Skeletal muscle cell (primary cell): Measurements from ENCODE around the gene SCP2.

Experiments
- DNase-seq: peaks from one replicate; pipeline ENCODE4 v3.0.0-alpha.2; 2010; ENCODE audit warnings: low read depth
- H3K4me3 ChIP-seq: 2 replicates; pipeline ENCODE4 v1.5.1; 2011; ENCODE audit warnings: low read depth, mild to moderate bottlenecking, control low read depth, low read length, moderate library complexity

Gene SCP2

GRCh38 chr1:53061859-53062707, 135.0 kb downstream of the SCP2 start, which contains the start of gene PODN:
Gene PODN, plus strand, starts transcription at chr1:53062213. Its CDS starts 7,643 bp downstream, at chr1:53069856.
- H3K4me3 ChIP-seq, result peak within 1 kb of the TSS; percentile 42
- DNase-seq, result no peak

GRCh38 chr1:53062708-53063591, 135.9 kb downstream of the SCP2 start:
- peak overlapping the region; percentile 42 for H3K4me3 ChIP-seq
- DNase-seq, result no peak

GRCh38 chr1:53063744-53064515, 136.9 kb downstream of the SCP2 start:
- no peak for DNase-seq

GRCh38 chr1:53065391-53065790, 138.3 kb downstream of the SCP2 start:
- H3K4me3 ChIP-seq, result no peak overlapping the region
- no peak for DNase-seq

More at GRCh38 chr1:53063744-53064515, 136.9 kb downstream of the SCP2 start:
- no peak overlapping the region for H3K4me3 ChIP-seq

- no peak for DNase-seq
- H3K4me3 ChIP-seq, result no peak overlapping the region
These were observed 139.4 kb downstream of the SCP2 start for GRCh38 chr1:53066488-53066887.

GRCh38 chr1:53066891-53067738, 140.0 kb downstream of the SCP2 start:
- H3K4me3 ChIP-seq, result no peak overlapping the region
- no peak for DNase-seq

GRCh38 chr1:53067886-53068285, 140.8 kb downstream of the SCP2 start:
- no peak for DNase-seq
- no peak overlapping the region for H3K4me3 ChIP-seq

GRCh38 chr1:53068314-53069099, 141.4 kb downstream of the SCP2 start:
- DNase-seq, result no peak
- no peak overlapping the region for H3K4me3 ChIP-seq

GRCh38 chr1:53069265-53069662, 142.2 kb downstream of the SCP2 start:
- H3K4me3 ChIP-seq, result no peak overlapping the region
- no peak for DNase-seq

GRCh38 chr1:53069663-53070327, 142.7 kb downstream of the SCP2 start:
- DNase-seq, result no peak
- no peak overlapping the region for H3K4me3 ChIP-seq

GRCh38 chr1:53070621-53071020, 143.5 kb downstream of the SCP2 start:
- H3K4me3 ChIP-seq, result no peak overlapping the region
- no peak for DNase-seq

- H3K4me3 ChIP-seq, result no peak overlapping the region
- no peak for DNase-seq
These were observed 144.2 kb downstream of the SCP2 start for GRCh38 chr1:53071167-53071865.

- DNase-seq, result no peak
- no peak overlapping the region for H3K4me3 ChIP-seq
These were observed 144.8 kb downstream of the SCP2 start for GRCh38 chr1:53071915-53072314.

GRCh38 chr1:53073287-53073686, 146.2 kb downstream of the SCP2 start:
- H3K4me3 ChIP-seq, result no peak overlapping the region
- no peak for DNase-seq

- no peak overlapping the region for H3K4me3 ChIP-seq
- DNase-seq, result no peak
These were observed 146.8 kb downstream of the SCP2 start for GRCh38 chr1:53073868-53074311.

- DNase-seq, result no peak
- H3K4me3 ChIP-seq, result no peak overlapping the region
These were observed 147.5 kb downstream of the SCP2 start for GRCh38 chr1:53074313-53075154.
